Measurements from ENCODE around the gene MMRN2. TPM values are rescaled to one million over a fixed set of nuclear protein-coding genes. Genes with fewer than 3 reads are reported as not detected.

Gene MMRN2
- total RNA-seq, 1 donor from 2014 or later: 6.5 TPM

DNA sequence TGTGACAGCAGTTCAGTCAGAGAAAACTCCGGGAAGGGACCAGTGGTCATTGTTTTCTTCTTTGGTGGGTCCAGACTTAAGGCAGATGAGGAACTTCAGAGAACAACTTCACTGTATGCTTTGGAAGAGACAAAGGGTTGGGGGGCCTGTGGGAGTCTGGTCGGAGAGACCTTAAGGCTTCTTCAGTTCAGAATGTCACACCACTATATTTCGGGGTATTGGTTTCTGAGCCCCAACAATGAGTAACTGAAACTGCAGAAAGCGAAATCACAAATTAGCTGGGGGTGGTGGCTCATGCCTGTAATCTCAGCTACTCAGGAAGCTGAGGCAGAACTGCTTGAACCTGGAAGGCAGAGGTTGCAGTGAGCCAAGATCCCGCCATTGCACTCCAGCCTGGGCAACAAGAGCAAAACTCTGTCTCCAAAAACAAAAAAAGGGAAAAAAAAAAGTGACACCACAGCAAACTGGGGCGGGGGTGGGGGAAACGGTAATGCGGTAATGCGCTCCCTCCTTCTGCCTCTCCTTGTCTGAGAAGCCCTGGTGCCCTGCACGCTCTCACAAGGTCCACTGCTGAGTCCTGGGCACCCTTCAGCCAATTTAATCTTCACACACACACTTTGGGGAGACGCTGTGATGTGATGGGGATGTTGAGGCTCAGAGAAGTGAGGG lies 8.7 kb upstream of the MMRN2 start:
- DNase-seq (ENCODE audit: low spot score in 2 of 2, unreplicated experiment in 2 of 2): no peak

DNA sequence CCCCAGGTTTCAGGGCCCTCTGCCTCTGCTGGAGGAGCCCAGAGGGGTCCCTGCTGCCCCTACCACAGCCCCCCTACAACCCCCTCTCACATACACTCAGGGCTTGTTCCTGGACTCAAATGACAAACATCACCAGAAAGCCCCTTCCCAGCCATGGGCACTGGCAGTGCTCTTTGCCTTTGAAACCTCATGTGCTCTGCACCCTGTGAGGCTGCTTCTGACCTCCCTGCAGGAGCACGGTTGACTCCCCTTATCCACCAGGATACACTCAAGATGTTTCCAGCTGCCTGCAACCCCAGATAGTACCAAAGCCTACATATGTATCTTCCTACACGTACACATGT lies 7.4 kb upstream of the MMRN2 start:
- H3K4me3 Mint-ChIP-seq: no peak overlapping the region
- H3K36me3 Mint-ChIP-seq: no peaks in the 10 kb centered on the region
- no peaks in the 10 kb centered on the region for H3K9me3 Mint-ChIP-seq
- TF ChIP-seq, protein P1, sequence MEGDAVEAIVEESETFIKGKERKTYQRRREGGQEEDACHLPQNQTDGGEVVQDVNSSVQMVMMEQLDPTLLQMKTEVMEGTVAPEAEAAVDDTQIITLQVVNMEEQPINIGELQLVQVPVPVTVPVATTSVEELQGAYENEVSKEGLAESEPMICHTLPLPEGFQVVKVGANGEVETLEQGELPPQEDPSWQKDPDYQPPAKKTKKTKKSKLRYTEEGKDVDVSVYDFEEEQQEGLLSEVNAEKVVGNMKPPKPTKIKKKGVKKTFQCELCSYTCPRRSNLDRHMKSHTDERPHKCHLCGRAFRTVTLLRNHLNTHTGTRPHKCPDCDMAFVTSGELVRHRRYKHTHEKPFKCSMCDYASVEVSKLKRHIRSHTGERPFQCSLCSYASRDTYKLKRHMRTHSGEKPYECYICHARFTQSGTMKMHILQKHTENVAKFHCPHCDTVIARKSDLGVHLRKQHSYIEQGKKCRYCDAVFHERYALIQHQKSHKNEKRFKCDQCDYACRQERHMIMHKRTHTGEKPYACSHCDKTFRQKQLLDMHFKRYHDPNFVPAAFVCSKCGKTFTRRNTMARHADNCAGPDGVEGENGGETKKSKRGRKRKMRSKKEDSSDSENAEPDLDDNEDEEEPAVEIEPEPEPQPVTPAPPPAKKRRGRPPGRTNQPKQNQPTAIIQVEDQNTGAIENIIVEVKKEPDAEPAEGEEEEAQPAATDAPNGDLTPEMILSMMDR (IDR thresholded peaks at IDR 0.05; ENCODE audit: unreplicated experiment): no peak
- H3K4me1 Mint-ChIP-seq: peaks cover 31% of the 10 kb centered on the region
- no peaks in the 10 kb centered on the region for H3K27me3 Mint-ChIP-seq (ENCODE audit: low read depth)
- DNase-seq (ENCODE audit: low spot score in 2 of 2, unreplicated experiment in 2 of 2): no peak
- peak overlapping the region; percentile 37 for H3K27ac Mint-ChIP-seq

More for the DNA sequence above, 8.7 kb upstream of the MMRN2 start:
- H3K36me3 Mint-ChIP-seq: no peaks in the 10 kb centered on the region
- H3K9me3 Mint-ChIP-seq: no peaks in the 10 kb centered on the region
- H3K27ac Mint-ChIP-seq: no peak overlapping the region
- TF ChIP-seq, protein P1 (IDR thresholded peaks at IDR 0.05; ENCODE audit: unreplicated experiment): no peak
- no peaks in the 10 kb centered on the region for H3K27me3 Mint-ChIP-seq (ENCODE audit: low read depth)
- no peak overlapping the region for H3K4me3 Mint-ChIP-seq
- peaks cover 37% of the 10 kb centered on the region for H3K4me1 Mint-ChIP-seq

DNA sequence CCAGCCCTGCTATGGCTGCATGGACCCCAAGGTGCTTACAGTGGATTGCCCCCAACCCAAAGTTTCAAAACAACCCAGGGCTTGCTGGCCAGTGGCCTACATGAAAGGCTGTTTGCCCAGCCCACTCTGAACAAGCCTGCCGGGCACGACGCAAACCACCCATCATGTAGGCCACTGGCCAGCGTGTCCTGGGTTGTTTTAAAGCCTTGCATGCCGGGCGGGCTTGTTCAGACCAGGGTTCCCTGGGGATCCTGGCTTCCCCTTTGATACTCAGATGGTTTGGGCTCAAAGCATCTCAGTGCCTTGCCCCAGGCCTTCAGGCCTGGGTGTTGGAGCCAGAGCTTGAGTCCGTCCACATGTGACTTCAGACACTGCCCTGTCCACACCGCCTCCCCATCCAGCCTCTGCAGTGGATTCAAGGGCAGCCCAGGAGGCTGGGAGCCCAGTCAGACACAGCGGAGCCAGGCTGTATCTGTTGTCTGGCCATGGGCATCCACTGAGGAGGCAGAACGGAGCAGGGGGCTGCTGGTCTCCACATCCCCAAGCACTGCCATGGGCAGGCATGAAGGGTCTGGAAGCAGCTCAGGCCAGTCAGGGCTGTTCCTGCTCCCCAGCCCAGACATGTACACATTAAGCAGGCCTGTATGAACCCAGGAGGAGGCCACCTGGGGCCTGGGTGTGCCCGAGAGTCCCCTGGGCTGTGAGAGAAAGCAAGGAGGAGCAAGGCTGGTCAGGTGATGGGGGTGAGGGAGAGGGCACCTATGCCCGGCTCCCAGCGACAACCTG lies 6.8 kb upstream of the MMRN2 start:
- Mint-ChIP-seq H3K27me3 (ENCODE audit: low read depth) (no peaks in the 10 kb centered on the region), H3K27ac (no peak overlapping the region)

DNA sequence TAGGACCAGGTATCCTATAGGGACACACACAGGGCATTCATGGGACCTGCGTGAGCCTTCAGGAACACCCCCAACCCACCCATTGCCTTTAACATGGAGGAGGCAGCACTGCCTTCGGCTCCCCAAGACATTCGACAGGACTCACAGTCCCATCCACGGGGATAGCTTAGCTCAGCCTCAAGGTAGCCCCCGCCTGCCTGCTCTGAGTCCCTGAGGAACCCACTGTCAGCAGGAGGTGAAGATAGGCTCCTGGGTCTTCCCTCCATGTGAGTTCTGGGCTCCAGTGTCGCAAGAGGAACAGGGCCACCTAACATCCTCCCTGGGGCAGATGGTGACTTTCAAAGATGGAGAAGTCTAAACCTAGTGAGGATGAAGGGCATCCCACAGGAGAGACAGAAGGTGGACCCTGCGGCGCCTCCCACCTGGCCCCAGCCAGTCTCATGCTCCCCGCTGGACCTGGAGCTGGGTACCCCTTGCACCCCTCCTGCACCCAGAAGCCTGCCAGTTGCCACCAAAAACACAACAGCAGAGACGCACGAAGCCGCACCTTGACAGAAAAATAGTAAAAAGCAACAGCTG lies 6.0 kb upstream of the MMRN2 start:
- no peaks in the 10 kb centered on the region for H3K27me3 Mint-ChIP-seq (ENCODE audit: low read depth)
- peaks cover 39% of the 10 kb centered on the region for H3K4me1 Mint-ChIP-seq
- H3K36me3 Mint-ChIP-seq: no peaks in the 10 kb centered on the region
- no peak overlapping the region for H3K4me3 Mint-ChIP-seq
- H3K27ac Mint-ChIP-seq: no peak overlapping the region
- no peak for DNase-seq (ENCODE audit: low spot score in 2 of 2, unreplicated experiment in 2 of 2)
- TF ChIP-seq, protein P1 (IDR thresholded peaks at IDR 0.05; ENCODE audit: unreplicated experiment): no peak
- no peaks in the 10 kb centered on the region for H3K9me3 Mint-ChIP-seq

More for the DNA sequence above, 6.8 kb upstream of the MMRN2 start:
- TF ChIP-seq, protein P1 (IDR thresholded peaks at IDR 0.05; ENCODE audit: unreplicated experiment): no peak
- Mint-ChIP-seq H3K36me3 (no peaks in the 10 kb centered on the region), H3K4me3 (no peak overlapping the region), H3K4me1 (peaks cover 31% of the 10 kb centered on the region), H3K9me3 (no peaks in the 10 kb centered on the region)
- no peak for DNase-seq (ENCODE audit: low spot score in 2 of 2, unreplicated experiment in 2 of 2)

DNA sequence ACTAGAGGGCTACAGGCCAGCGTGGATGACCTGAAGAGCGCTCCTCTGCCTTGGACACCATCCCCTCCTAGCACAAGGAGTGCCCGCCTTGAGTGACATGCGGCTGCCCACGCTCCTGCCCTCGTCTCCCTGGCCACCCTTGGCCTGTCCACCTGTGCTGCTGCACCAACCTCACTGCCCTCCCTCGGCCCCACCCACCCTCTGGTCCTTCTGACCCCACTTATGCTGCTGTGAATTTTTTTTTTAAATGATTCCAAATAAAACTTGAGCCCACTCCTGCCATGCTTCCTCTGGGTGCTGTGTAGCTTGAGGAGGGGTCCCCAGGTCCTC lies 5.5 kb upstream of the MMRN2 start:
- no peaks in the 10 kb centered on the region for H3K36me3 Mint-ChIP-seq
- no peak overlapping the region for H3K4me3 Mint-ChIP-seq
- H3K4me1 Mint-ChIP-seq: peaks cover 42% of the 10 kb centered on the region
- no peak overlapping the region for H3K27ac Mint-ChIP-seq
- H3K27me3 Mint-ChIP-seq (ENCODE audit: low read depth): no peaks in the 10 kb centered on the region
- TF ChIP-seq, protein P1 (IDR thresholded peaks at IDR 0.05; ENCODE audit: unreplicated experiment): no peak
- H3K9me3 Mint-ChIP-seq: no peaks in the 10 kb centered on the region
- DNase-seq (ENCODE audit: low spot score in 2 of 2, unreplicated experiment in 2 of 2): no peak
